Liver (tissue), 3 donors: ENCODE measurements around the gene CASTOR2.

Experiments used
- CTCF ChIP-seq: fragments of 150-350 bp; IDR thresholded peaks from 2 replicates; pipeline ENCODE4 v1.5.1; 2017; ENCODE audit warnings: improper control_type of control experiment, low read depth, low read length; ENCODE audit not compliant: missing input control
- SP1 ChIP-seq: IDR thresholded peaks from 2 replicates; pipeline ENCODE4 v1.6.1; 2018; ENCODE audit warnings: antibody characterized with exemption, mild to moderate bottlenecking
- YY1 ChIP-seq: IDR thresholded peaks from 2 replicates; pipeline ENCODE4 v1.6.1; 2016; ENCODE audit warnings: antibody characterized with exemption, mild to moderate bottlenecking
- donor health status: healthy.
- donor health status: healthy.

- TF ChIP-seq CTCF = no peak
- TF ChIP-seq SP1 = no peak
- TF ChIP-seq YY1 = no peak
Observed at GRCh38 chr7:75055155-75055554, 90.7 kb downstream of the CASTOR2 start.
